ENCODE data around the gene EML4.

GRCh38 chr2:42200926-42201855, 32.0 kb downstream of the EML4 start:
- TF ChIP-seq POLR2A (IDR thresholded peaks at IDR 0.05; ENCODE audit: low read length) (no peak), GATA1 (IDR thresholded peaks at IDR 0.05; ENCODE audit: low read depth, low read length) (no peak)
